Activated naive CD4-positive, alpha-beta T cell (primary cell): ENCODE data around the gene SNAPC4.
"Not testable (repeated sequence)": the region's sequence is repeated elsewhere in the genome, so short reads cannot be mapped to it uniquely, and the experiment has no call there.

Experiments used
- DNase-seq, 4 experiments: peaks; one replicate each; lab custom pipeline; 2025; lab: John Stamatoyannopoulos, UW

Gene SNAPC4

DNA sequence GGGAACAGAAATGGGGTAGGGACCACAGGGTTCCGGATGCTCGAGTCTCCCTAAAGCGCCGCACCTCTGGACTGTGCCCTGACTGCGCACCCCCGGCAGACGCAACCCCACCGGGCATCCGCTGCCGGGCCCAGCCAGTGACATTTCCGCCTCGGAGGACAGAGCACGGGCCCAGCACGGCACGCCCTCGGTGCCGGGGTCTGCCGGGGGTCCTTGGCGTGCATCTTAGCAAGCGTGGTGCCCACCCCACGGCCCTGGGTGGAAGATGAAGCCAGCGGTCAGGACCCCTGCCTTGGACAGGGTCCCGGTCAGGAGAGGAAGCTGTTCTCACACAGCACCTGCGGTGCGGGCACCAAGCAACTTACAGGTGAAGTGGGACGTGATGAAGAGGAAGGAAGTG lies 32.6 kb upstream of the SNAPC4 start:
- DNase-seq = no peak

GRCh38 chr9:136431782-136432350 lies 31.9 kb upstream of the SNAPC4 start:
- no peak for DNase-seq

- DNase-seq = no peak
Measured at GRCh38 chr9:136430588-136431234, 30.7 kb upstream of the SNAPC4 start.

GRCh38 chr9:136429683-136430491 lies 29.9 kb upstream of the SNAPC4 start:
- no peak for DNase-seq

- DNase-seq = no peak
Measured at GRCh38 chr9:136429075-136429628, 29.2 kb upstream of the SNAPC4 start.

DNA sequence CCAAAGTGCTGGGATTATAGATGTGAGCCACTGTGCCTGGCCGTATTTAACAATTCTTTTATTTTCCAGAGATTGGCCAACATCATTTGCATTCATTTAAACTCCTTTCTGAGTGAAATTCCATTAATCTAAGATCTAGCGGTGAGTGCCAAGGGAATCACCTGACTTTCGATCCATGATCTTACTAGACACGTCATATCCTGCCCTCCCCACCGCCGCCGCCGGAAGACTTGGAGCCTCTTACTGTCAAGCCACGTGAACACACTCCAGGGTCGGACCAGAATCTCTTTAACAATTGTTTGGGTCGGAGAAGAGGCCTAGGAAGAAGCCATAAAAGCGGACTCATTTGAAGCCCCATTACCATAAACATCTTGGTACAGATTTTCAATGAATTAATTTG lies 26.8 kb upstream of the SNAPC4 start:
- DNase-seq = no peak

- not testable (repeated sequence) for DNase-seq
Measured at GRCh38 chr9:136425367-136425766, 25.4 kb upstream of the SNAPC4 start.

- DNase-seq = no peak
Measured at GRCh38 chr9:136424750-136425362, 24.9 kb upstream of the SNAPC4 start.

DNA sequence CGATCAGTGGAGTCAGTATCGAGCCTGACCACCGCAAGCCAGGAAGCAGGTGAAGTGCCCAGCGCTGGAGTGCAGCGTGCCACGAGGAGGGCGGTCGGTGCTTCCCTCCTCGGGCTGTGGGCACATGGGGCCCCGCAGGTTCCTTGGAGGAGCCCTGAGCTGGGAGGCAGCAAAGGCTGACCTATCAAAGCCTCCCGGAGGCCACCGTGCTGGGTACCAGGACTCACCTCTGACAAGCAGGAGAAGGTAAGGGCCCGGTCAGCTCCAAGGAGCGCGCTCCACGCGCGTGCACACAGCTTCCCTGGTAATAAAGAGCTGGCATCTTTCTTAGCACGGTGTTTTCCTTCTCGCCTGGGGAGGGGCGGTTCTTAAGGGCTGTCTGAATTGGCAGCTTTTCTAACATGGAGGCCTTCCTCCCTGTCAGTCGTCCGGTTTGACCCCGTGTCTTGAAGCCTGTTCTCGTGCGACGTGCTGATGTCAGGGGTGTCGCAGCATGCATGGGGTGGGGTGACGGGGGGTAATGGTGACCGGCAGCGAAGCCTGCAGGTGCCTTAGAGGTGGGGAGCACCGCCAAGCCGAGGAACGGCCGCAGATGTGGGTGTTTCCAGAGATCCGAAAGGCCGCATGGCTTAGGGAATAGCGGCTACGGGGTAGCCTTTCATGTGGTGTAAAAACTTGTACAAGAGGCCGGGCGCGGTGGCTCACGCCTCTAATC lies 23.6 kb upstream of the SNAPC4 start:
- no peak for DNase-seq

- DNase-seq = no peak
Measured at GRCh38 chr9:136422876-136423275, 22.9 kb upstream of the SNAPC4 start.

DNA sequence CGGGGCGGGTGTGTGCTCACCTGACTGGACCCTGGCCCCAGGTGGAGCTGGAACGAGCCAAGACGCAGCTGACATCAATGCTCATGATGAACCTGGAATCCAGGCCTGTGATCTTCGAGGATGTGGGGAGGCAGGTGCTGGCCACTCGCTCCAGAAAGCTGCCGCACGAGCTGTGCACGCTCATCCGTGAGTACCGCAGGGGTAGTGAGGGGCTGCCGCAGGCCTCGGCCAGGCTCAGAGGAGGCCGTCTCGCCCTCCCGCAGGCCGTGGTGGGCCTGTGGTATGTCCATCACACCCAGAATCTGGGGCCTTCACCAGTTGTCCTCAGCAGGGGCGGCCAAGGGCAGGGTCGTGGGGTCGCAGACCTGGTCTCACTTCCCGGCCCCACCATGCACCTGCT lies 21.8 kb upstream of the SNAPC4 start:
- no peak for DNase-seq

DNA sequence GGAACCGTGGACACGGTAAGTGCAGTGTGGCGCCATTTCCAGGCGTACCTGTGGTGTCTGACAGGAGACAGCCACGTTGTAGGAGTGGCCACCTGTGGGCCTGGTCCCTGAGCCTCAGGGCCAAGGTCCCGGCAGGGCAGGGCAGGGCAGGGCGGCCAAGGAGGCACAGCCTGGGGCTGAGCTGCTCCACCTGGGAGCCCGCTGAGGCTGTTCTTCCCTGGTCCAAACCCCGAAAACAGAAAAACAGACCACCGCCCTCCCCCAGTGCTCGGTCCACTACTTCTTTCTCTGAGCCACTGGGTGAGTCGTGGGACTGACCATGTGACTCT lies 19.1 kb upstream of the SNAPC4 start:
- DNase-seq = no peak

DNA sequence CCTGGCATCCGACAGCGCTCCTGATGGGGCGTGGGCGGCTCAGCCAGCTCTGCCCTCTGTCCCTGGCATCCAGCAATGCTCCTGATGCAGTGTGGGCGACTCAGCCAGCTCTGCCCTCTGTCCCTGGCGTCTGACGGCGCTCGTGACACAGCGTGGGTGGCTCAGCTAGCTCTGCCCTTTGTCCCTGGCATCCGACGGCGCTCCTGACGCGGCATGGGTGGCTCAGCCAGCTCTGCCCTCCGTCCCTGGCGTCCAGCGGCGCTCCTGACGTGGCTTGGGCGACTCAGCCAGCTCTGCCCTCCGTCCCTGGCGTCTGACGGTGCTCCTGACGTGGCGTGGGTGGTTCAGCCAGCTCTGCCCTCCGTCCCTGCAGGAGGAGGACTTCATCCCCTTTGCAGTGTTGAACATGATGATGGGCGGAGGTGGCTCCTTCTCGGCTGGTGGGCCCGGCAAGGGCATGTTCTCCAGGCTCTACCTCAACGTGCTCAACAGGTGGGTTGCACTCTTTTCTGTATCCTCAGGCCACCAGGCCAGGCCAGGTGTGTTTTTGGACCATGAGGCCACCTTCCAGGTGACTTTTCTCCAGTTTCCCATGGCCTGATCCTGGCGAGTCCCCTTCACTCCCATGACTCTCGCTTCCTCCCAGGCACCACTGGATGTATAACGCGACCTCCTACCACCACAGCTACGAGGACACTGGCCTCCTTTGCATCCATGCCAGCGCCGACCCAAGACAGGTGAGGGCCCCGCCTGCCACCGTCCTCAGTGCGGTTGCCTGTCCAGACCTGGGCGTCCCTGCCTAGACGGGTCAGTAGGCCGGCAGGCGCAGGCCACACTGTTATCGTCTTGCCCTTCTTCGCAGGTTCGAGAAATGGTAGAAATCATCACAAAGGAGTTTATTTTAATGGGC lies 18.5 kb upstream of the SNAPC4 start:
- no peak for DNase-seq

DNA sequence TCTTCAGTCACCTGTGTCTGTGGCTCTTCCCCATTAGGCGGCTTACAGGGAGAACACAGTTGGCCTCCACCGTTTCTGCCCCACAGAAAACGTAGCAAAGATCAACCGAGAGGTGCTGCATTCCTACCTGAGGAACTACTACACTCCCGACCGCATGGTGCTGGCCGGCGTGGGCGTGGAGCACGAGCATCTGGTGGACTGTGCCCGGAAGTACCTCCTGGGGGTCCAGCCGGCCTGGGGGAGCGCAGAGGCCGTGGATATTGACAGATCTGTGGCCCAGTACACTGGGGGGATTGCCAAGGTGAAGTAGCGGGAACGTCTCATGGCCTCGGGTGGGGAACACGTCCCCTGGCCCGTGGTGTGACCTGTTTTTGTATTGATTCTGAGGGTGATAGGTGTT lies 16.9 kb upstream of the SNAPC4 start:
- DNase-seq = no peak

- no peak for DNase-seq
Measured at GRCh38 chr9:136416427-136416826, 16.5 kb upstream of the SNAPC4 start.

- no peak for DNase-seq
Measured at GRCh38 chr9:136412962-136413361, 13.0 kb upstream of the SNAPC4 start.

DNA sequence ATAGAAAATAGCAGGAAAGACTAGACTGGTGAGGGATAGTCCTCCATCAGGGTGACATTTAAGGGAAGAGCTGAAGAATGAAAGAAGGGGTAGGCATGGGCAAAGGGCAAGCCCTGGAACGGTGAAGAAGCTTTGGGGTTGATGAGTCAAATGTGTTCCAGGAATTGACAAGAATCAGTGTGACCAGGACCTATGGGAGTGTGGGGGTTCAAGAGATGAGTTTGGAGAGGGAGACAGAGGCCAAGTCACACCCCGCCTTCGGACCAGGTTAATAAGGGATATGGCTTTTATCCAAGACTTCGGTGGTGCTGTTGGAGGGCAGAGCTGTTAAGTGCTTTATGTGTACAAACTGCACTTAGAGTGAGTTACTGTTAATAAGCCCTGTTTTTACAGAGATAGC lies 11.4 kb upstream of the SNAPC4 start:
- DNase-seq = no peak

GRCh38 chr9:136410500-136411287 lies 10.7 kb upstream of the SNAPC4 start, which contains the start of the genes ENTR1 and PMPCA:
Gene ENTR1 (minus strand): TSS chr9:136410614. CDS start chr9:136410397, 217 bp downstream.
Gene PMPCA (plus strand): TSS chr9:136410658. CDS start chr9:136410669, 11 bp downstream.
- peak; percentile 84 to 96 (median 90) for DNase-seq

GRCh38 chr9:136409557-136410455 lies 9.8 kb upstream of the SNAPC4 start:
- DNase-seq = peak in 1 of 4 experiments; percentile 16
